K562 (cell line): ENCODE results near the gene MINPP1. TPM values are rescaled to one million over a fixed set of nuclear protein-coding genes. Genes with fewer than 3 reads are reported as not detected.

Source experiments
- CBX1 ChIP-seq: sonication (generic); IDR thresholded peaks from 2 replicates; pipeline ENCODE4 v1.6.1; 2016; ENCODE audit warnings: antibody characterized with exemption, low read depth, mild to moderate bottlenecking
- CREB1 ChIP-seq, 2 experiments: sonication (generic) in 1 of 2; formaldehyde crosslinking in 1 of 2; IDR thresholded peaks; 2 replicates each; pipeline versions ENCODE4 v1.6.1 to v1.8.0; 2012 to 2022; ENCODE audit warnings: inconsistent platforms in 1 of 2, mild to moderate bottlenecking in 1 of 2, missing genetic modification reagents in 1 of 2, moderate library complexity in 1 of 2
- CREB3 ChIP-seq: fragments of 450-650 bp; conservative IDR thresholded peaks from 2 replicates; pipeline ENCODE4 v1.6.1; 2016; ENCODE audit warnings: missing genetic modification characterization, low read depth, mild to moderate bottlenecking, missing compliant biosample characterization, moderate library complexity
- HNRNPK ChIP-seq: fragments of 200-400 bp; formaldehyde crosslinking; IDR thresholded peaks from one replicate; pipeline ENCODE4 v1.6.1; 2018; ENCODE audit warnings: mild to moderate bottlenecking, low read depth, low read length; ENCODE audit not compliant: poor library complexity, severe bottlenecking
- PHF20 ChIP-seq: fragments of 450-650 bp; IDR thresholded peaks from 2 replicates; pipeline ENCODE4 v1.6.1; 2018; ENCODE audit not compliant: partially characterized antibody
- RBBP5 ChIP-seq: fragments of 200-600 bp; sonication (generic); IDR thresholded peaks from 2 replicates; pipeline ENCODE4 v1.6.1; 2012; ENCODE audit warnings: borderline replicate concordance, mild to moderate bottlenecking, low read length, control low read depth, inconsistent platforms; ENCODE audit not compliant: insufficient read depth, poor library complexity, severe bottlenecking
- ZNF407 ChIP-seq: fragments of 450-650 bp; IDR thresholded peaks from 2 replicates; pipeline ENCODE4 v1.6.1; 2016; ENCODE audit warnings: low read depth
- polyA plus RNA-seq, 8 experiments: library from polyadenylated mRNA; depleted of rRNA in 4 of 8; stranded (reverse) in 5 of 8; unstranded in 3 of 8; fragments of >200 nt; fragmentation: Nextera tagmentation in 2 of 8; fragmentation: Illumina TruSeq in 1 of 8; extraction: Ambion mirVana in 2 of 8; extraction: Trizol in 1 of 8; gene quantifications; 2 replicates each; pipeline versions ENCODE4 v1.2.1 to v1.2.3, GENCODE V29; 2011 to 2014; ENCODE audit warnings: inconsistent platforms in 1 of 8, missing spikeins in 1 of 8
- total RNA-seq, 7 experiments: library from RNA; depleted of rRNA in 6 of 7; stranded (reverse); fragments of >200 nt in 6 of 7; fragmentation: Illumina TruSeq in 2 of 7; extraction: Trizol in 2 of 7; gene quantifications; 2 replicates each; pipeline versions ENCODE4 v1.2.1 to v1.2.3, GENCODE V29; 2011 to 2021; ENCODE audit warnings: low replicate concordance in 1 of 7
- TF ChIP-seq, protein P1 (sequence below): fragments of 450-650 bp; IDR thresholded peaks from 2 replicates; pipeline ENCODE4 v1.6.1; 2016
- TF ChIP-seq, protein P2 (sequence below): fragments of 250-450 bp; sonication (Bioruptor Pico); IDR thresholded peaks from 2 replicates; pipeline ENCODE4 v1.4.0; 2020

Gene MINPP1
- total and polyA plus RNA-seq, 9 of the 15 experiments (the other 6 are each of a cell fraction or from before 2014, with no cell fraction given): 11.5 to 44.5 (median 27.1) TPM

GRCh38 chr10:87504640-87505365, at the start of gene MINPP1 (continued):
- TF ChIP-seq ZNF407: peak; percentile 86
- peak; percentile 42 for TF ChIP-seq HNRNPK
- TF ChIP-seq RBBP5: peak; percentile 91
- TF ChIP-seq CREB1 (IDR thresholded peaks at IDR 0.05): peak; percentile 84
- TF ChIP-seq CREB1 (CRISPR knock-in tag; IDR thresholded peaks at IDR 0.05): peak; percentile 82
- peak; percentile 18; the same call in 1 of the 2 replicates for TF ChIP-seq CBX1
- TF ChIP-seq CREB3: no peak
- TF ChIP-seq, protein P1, sequence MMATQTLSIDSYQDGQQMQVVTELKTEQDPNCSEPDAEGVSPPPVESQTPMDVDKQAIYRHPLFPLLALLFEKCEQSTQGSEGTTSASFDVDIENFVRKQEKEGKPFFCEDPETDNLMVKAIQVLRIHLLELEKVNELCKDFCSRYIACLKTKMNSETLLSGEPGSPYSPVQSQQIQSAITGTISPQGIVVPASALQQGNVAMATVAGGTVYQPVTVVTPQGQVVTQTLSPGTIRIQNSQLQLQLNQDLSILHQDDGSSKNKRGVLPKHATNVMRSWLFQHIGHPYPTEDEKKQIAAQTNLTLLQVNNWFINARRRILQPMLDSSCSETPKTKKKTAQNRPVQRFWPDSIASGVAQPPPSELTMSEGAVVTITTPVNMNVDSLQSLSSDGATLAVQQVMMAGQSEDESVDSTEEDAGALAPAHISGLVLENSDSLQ: no peak
- TF ChIP-seq, protein P2, sequence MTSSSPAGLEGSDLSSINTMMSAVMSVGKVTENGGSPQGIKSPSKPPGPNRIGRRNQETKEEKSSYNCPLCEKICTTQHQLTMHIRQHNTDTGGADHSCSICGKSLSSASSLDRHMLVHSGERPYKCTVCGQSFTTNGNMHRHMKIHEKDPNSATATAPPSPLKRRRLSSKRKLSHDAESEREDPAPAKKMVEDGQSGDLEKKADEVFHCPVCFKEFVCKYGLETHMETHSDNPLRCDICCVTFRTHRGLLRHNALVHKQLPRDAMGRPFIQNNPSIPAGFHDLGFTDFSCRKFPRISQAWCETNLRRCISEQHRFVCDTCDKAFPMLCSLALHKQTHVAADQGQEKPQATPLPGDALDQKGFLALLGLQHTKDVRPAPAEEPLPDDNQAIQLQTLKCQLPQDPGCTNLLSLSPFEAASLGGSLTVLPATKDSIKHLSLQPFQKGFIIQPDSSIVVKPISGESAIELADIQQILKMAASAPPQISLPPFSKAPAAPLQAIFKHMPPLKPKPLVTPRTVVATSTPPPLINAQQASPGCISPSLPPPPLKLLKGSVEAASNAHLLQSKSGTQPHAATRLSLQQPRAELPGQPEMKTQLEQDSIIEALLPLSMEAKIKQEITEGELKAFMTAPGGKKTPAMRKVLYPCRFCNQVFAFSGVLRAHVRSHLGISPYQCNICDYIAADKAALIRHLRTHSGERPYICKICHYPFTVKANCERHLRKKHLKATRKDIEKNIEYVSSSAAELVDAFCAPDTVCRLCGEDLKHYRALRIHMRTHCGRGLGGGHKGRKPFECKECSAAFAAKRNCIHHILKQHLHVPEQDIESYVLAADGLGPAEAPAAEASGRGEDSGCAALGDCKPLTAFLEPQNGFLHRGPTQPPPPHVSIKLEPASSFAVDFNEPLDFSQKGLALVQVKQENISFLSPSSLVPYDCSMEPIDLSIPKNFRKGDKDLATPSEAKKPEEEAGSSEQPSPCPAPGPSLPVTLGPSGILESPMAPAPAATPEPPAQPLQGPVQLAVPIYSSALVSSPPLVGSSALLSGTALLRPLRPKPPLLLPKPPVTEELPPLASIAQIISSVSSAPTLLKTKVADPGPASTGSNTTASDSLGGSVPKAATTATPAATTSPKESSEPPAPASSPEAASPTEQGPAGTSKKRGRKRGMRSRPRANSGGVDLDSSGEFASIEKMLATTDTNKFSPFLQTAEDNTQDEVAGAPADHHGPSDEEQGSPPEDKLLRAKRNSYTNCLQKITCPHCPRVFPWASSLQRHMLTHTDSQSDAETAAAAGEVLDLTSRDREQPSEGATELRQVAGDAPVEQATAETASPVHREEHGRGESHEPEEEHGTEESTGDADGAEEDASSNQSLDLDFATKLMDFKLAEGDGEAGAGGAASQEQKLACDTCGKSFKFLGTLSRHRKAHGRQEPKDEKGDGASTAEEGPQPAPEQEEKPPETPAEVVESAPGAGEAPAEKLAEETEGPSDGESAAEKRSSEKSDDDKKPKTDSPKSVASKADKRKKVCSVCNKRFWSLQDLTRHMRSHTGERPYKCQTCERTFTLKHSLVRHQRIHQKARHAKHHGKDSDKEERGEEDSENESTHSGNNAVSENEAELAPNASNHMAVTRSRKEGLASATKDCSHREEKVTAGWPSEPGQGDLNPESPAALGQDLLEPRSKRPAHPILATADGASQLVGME (CRISPR knock-in tag): 0 out of 2 replicates have a peak, but pooled peaks have one; percentile 13
- TF ChIP-seq PHF20: peak; percentile 41
